ENCODE data around the gene STK38. TPM values are rescaled to one million over a fixed set of nuclear protein-coding genes. Genes with fewer than 3 reads are reported as not detected.

Gene STK38
- total RNA-seq, 1 experiment from 2014 or later: 20.1 TPM

DNA sequence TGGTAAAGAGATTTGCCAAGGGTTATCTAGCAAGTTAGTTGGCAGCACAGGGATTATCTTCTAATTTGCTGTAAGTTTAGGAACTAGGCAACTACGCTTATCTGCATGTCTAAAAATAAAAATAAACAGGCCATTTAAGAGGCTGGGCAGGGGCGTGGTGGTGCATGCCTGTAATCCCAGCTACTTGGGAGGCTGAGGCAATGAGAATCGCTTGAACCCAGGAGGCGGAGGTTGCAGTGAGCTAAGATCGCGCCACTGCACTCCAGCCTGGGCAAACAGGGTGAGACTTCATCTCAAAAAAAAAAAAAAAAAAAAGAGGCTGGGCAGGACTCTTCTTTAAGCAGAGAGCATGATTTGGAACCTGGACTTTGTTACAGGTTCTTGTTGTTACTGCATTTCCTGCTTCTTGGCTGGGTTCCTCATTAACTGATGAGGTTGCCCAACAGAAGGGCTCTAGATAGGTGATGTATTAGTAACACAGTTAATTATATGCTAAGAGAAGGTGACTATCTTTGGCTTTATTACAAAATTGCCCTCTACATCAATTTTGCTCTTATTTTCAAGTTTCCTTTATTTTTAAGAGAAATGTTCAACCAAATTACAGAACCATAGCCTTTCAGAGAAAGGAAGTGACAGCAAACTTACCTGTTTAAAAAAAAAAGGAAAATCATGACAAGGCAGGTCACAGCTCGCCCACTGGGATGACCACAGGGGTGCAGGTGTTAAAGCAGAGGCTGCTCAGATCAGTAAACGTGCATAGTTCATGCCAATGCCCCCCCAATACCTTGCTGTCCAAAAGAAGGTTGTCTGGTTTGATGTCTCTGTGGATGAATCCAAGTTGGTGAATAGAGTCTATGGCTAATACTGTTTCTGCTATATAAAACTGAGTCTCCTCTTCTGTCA, 32.5 kb downstream of the STK38 start:
- intact Hi-C loops (cut with micrococcal nuclease): no loop called here
- H2AFZ ChIP-seq (ENCODE audit: low read depth, low read length, poor library complexity, severe bottlenecking): no peak overlapping the region
- no peaks in the 10 kb centered on the region for H3K9me3 ChIP-seq (ENCODE audit: control insufficient read depth in 1 of 2, insufficient read depth in 1 of 2, low read depth in 1 of 2, low read length in 2 of 2)
- TF ChIP-seq, protein P1, sequence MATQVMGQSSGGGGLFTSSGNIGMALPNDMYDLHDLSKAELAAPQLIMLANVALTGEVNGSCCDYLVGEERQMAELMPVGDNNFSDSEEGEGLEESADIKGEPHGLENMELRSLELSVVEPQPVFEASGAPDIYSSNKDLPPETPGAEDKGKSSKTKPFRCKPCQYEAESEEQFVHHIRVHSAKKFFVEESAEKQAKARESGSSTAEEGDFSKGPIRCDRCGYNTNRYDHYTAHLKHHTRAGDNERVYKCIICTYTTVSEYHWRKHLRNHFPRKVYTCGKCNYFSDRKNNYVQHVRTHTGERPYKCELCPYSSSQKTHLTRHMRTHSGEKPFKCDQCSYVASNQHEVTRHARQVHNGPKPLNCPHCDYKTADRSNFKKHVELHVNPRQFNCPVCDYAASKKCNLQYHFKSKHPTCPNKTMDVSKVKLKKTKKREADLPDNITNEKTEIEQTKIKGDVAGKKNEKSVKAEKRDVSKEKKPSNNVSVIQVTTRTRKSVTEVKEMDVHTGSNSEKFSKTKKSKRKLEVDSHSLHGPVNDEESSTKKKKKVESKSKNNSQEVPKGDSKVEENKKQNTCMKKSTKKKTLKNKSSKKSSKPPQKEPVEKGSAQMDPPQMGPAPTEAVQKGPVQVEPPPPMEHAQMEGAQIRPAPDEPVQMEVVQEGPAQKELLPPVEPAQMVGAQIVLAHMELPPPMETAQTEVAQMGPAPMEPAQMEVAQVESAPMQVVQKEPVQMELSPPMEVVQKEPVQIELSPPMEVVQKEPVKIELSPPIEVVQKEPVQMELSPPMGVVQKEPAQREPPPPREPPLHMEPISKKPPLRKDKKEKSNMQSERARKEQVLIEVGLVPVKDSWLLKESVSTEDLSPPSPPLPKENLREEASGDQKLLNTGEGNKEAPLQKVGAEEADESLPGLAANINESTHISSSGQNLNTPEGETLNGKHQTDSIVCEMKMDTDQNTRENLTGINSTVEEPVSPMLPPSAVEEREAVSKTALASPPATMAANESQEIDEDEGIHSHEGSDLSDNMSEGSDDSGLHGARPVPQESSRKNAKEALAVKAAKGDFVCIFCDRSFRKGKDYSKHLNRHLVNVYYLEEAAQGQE (IDR thresholded peaks at IDR 0.05; ENCODE audit: low read depth): no peak
- no peak for TF ChIP-seq POLR2A (IDR thresholded peaks at IDR 0.05; ENCODE audit: borderline replicate concordance, extremely low read depth, insufficient read depth, insufficient read length)
- no peak for TF ChIP-seq SIN3A (IDR thresholded peaks at IDR 0.05; ENCODE audit: low read depth)
- no peak for TF ChIP-seq SRF (IDR thresholded peaks at IDR 0.05; ENCODE audit: low read depth)
- TF ChIP-seq JUND (IDR thresholded peaks at IDR 0.05): no peak
- no peak for TF ChIP-seq TCF7L2 (IDR thresholded peaks at IDR 0.05; ENCODE audit: borderline replicate concordance, extremely low read depth, insufficient read depth, insufficient read length)
- TF ChIP-seq EZH2phosphoT487 (IDR thresholded peaks at IDR 0.05; ENCODE audit: borderline replicate concordance): no peak
- TF ChIP-seq ZFX (IDR thresholded peaks at IDR 0.05): no peak
- TF ChIP-seq, protein P2, sequence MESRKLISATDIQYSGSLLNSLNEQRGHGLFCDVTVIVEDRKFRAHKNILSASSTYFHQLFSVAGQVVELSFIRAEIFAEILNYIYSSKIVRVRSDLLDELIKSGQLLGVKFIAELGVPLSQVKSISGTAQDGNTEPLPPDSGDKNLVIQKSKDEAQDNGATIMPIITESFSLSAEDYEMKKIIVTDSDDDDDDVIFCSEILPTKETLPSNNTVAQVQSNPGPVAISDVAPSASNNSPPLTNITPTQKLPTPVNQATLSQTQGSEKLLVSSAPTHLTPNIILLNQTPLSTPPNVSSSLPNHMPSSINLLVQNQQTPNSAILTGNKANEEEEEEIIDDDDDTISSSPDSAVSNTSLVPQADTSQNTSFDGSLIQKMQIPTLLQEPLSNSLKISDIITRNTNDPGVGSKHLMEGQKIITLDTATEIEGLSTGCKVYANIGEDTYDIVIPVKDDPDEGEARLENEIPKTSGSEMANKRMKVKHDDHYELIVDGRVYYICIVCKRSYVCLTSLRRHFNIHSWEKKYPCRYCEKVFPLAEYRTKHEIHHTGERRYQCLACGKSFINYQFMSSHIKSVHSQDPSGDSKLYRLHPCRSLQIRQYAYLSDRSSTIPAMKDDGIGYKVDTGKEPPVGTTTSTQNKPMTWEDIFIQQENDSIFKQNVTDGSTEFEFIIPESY (IDR thresholded peaks at IDR 0.05; ENCODE audit: extremely low read depth, insufficient replicate concordance, low read length): no peak
- no peak for TF ChIP-seq ZNF274 (IDR thresholded peaks at IDR 0.05; ENCODE audit: low read depth, low read length)
- TF ChIP-seq RAD21 (IDR thresholded peaks at IDR 0.05; ENCODE audit: low read depth): no peak
- TF ChIP-seq CEBPB (IDR thresholded peaks at IDR 0.05; ENCODE audit: low read depth): no peak
- no peak for TF ChIP-seq EGR1 (IDR thresholded peaks at IDR 0.05; ENCODE audit: low read depth)
- no peak for TF ChIP-seq YY1 (IDR thresholded peaks at IDR 0.05; ENCODE audit: extremely low read depth, insufficient replicate concordance, low read depth, low read length)
- no peak for TF ChIP-seq POLR2AphosphoS5 (IDR thresholded peaks at IDR 0.05; ENCODE audit: low read depth, low read length)
- no peak for ATAC-seq
- no peaks in the 10 kb centered on the region for H3K4me1 ChIP-seq (ENCODE audit: control insufficient read depth in 1 of 2, insufficient read depth in 2 of 2, low read length in 2 of 2)
- no TSS peak for BruUV-seq (replicated peaks)
- ChIA-PET CTCF (no interaction called here), RAD21 (ENCODE audit: low non-redundant PET in 1 of 2, low total read pairs in 2 of 2, uncharacterized antibody in 2 of 2, unreplicated experiment in 2 of 2) (no interaction called here), POLR2A (no interaction called here)
- no peak for DNase-seq (ENCODE audit: low read depth, low spot score)
- H3K79me2 ChIP-seq (ENCODE audit: insufficient read depth, low read length): no peaks in the 10 kb centered on the region
- no peaks in the 10 kb centered on the region for H4K20me1 ChIP-seq (ENCODE audit: insufficient read depth)
- no peak overlapping the region for H3K4me2 ChIP-seq (ENCODE audit: low read length)
- no peaks in the 10 kb centered on the region for H3K27me3 ChIP-seq (ENCODE audit: insufficient read depth, low read length)
- peaks cover 4 to 16% of the 10 kb centered on the region in 2 experiments; a peak in 3 of 4 replicates for H3K36me3 ChIP-seq (ENCODE audit: control insufficient read depth in 1 of 2, insufficient read depth in 2 of 2, low read length in 2 of 2)
- no peaks in the 10 kb centered on the region for H3K9me2 ChIP-seq (ENCODE audit: insufficient read depth)
- H3K27ac ChIP-seq (ENCODE audit: low read depth, low read length): no peak overlapping the region
- no peak overlapping the region for H3K4me3 ChIP-seq (replicated peaks in 1 of 2; ENCODE audit: low read depth in 1 of 2, low read length in 2 of 2)
- H3K9ac ChIP-seq (ENCODE audit: low read length): no peak overlapping the region

Data from HCT116 (cell line).